SU-DHL-6 (cell line): Measurements from ENCODE around the gene RELA.

Experiments
- CTCF ChIP-seq: fragments of 200-600 bp; sonication (generic); IDR thresholded peaks from one replicate; pipeline ENCODE4 v1.5.1; 2017; ENCODE audit warnings: antibody characterized with exemption, mild to moderate bottlenecking, low read length, moderate library complexity; ENCODE audit not compliant: insufficient read depth, poor library complexity, severe bottlenecking
- EZH2phosphoT487 ChIP-seq: fragments of 200-600 bp; sonication (generic), shearing (Covaris generic); conservative IDR thresholded peaks from 2 replicates; pipeline ENCODE4 v1.6.1; 2018; ENCODE audit warnings: mild to moderate bottlenecking, antibody characterized with exemption, low read length, moderate library complexity, mixed read lengths

GRCh38 chr11:65642014-65642671 is 20.6 kb downstream of the RELA start:
- TF ChIP-seq CTCF (no peak), EZH2phosphoT487 (no peak)
